ENCODE data around the gene BTNL9. TPM values are rescaled to one million over a fixed set of nuclear protein-coding genes. Genes with fewer than 3 reads are reported as not detected.
"Not testable (repeated sequence)": the region's sequence is repeated elsewhere in the genome, so short reads cannot be mapped to it uniquely, and the experiment has no call there.

The BTNL9 gene
- total RNA-seq, 1 donor from 2014 or later: 19.6 TPM

- DNase-seq: no peak
These were observed 60.2 kb downstream of the BTNL9 start for GRCh38 chr5:181100121-181100875.

- not testable (repeated sequence) for DNase-seq
These were observed 61.1 kb downstream of the BTNL9 start for GRCh38 chr5:181101030-181101641.

GRCh38 chr5:181101930-181102674 lies 62.0 kb downstream of the BTNL9 start:
- DNase-seq: not testable (repeated sequence)

- DNase-seq: not testable (repeated sequence)
These were observed 64.1 kb downstream of the BTNL9 start for GRCh38 chr5:181104259-181104568.

- not testable (repeated sequence) for DNase-seq
These were observed 64.7 kb downstream of the BTNL9 start for GRCh38 chr5:181104606-181105390.

GRCh38 chr5:181105391-181106025 lies 65.4 kb downstream of the BTNL9 start:
- no peak for DNase-seq

GRCh38 chr5:181107699-181108098 lies 67.6 kb downstream of the BTNL9 start:
- DNase-seq: no peak

GRCh38 chr5:181108578-181109165 lies 68.6 kb downstream of the BTNL9 start:
- DNase-seq: no peak

- DNase-seq: no peak
These were observed 69.5 kb downstream of the BTNL9 start for GRCh38 chr5:181109489-181110013.

GRCh38 chr5:181111010-181111409 lies 70.9 kb downstream of the BTNL9 start:
- no peak for DNase-seq

Small RNA genes lying within 50 kb of the gene (small RNA-seq; reads per million reads assigned to genes)
- gene MIR8089 (ENCODE audit: low replicate concordance): not detected
- gene RNU6-1036P (ENCODE audit: low replicate concordance): not detected

Other genes with a start within 250 kb of the BTNL9 start
- 54.4 TPM for gene MGAT1, start 237.5 kb upstream of the BTNL9 start, total RNA-seq
- gene ZFP62, start 179.0 kb upstream of the BTNL9 start, total RNA-seq: 28.4 TPM
- gene BTNL8, start 141.1 kb upstream of the BTNL9 start, total RNA-seq: 0.49 TPM
- not detected for gene BTNL3, start 51.4 kb upstream of the BTNL9 start, total RNA-seq
- not detected for gene OR2V1, start 90.9 kb downstream of the BTNL9 start, total RNA-seq
- under 0.01 TPM for gene OR2V2, start 107.3 kb downstream of the BTNL9 start, total RNA-seq
- 2.3 TPM for gene TRIM7, start 164.9 kb downstream of the BTNL9 start, total RNA-seq
- gene TRIM41, start 183.0 kb downstream of the BTNL9 start, total RNA-seq: 7.8 TPM
- gene RACK1, start 203.6 kb downstream of the BTNL9 start, total RNA-seq: 2,753 TPM
- 7.9 TPM for gene TRIM52, start 220.9 kb downstream of the BTNL9 start, total RNA-seq